ENCODE data around the gene RARRES1.

The RARRES1 gene, protein sequence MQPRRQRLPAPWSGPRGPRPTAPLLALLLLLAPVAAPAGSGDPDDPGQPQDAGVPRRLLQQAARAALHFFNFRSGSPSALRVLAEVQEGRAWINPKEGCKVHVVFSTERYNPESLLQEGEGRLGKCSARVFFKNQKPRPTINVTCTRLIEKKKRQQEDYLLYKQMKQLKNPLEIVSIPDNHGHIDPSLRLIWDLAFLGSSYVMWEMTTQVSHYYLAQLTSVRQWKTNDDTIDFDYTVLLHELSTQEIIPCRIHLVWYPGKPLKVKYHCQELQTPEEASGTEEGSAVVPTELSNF

DNA sequence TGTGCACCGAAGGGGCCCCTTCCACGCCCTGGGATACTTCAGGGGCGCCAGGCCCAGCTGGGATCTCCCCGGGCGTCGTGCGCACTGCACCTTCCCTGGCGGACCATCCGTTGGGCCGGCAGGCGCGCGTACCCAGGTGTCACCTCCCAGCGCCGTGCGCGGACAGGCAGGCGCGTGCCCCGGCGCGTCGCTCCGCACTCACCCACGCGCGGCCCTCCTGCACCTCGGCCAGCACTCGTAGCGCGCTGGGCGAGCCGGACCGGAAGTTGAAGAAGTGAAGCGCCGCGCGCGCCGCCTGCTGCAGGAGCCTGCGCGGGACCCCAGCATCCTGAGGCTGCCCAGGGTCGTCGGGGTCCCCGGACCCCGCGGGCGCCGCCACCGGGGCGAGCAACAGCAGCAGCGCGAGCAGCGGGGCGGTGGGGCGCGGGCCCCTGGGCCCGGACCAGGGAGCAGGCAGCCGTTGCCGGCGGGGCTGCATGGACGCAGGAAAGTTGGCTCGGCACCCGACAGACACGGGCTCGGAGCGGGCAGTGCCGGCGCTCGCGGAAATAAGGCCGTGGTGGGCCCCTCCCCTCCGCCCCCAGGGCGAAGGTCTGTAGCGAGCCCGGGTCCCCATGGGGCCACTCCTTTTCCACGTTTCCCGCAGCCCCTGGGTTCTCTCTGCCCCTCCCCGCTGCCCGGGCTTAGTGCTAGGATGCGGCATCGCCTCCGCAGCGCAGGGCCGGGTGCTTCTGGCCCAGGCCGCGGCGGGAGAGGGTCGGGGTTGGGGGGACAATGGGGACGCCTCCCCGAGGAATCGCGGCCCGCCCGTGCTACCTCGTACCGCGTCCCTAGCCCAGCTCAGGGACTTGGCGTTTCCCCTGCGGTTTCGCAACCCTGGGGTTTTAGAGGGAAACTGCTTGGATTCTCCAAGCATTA, at the start of gene RARRES1:
RARRES1 (minus strand) TSS at position 520 of the 918 bp plus-strand sequence; CDS start at position 478, 42 bp downstream.
- Histone ChIP-seq H3K4me1 (ENCODE audit: insufficient read depth, insufficient read length) (peaks cover 7% of the 10 kb centered on the region), H3K4me3 (ENCODE audit: insufficient read length, low read depth) (peak within 1 kb of the TSS; percentile 63), H3K9ac (ENCODE audit: insufficient read length, low read depth) (peak within 1 kb of the TSS; percentile 83), H3K36me3 (ENCODE audit: insufficient read depth, insufficient read length, low read length) (no peaks in the 10 kb centered on the region), H3K9me3 (ENCODE audit: insufficient read depth, low read length) (peaks cover 14% of the 10 kb centered on the region; the same call in 1 of the 2 replicates), H3K27me3 (ENCODE audit: insufficient read depth, insufficient read length) (peaks cover 37% of the 10 kb centered on the region)
- TF ChIP-seq SUZ12 (IDR thresholded peaks at IDR 0.05; ENCODE audit: extremely low read depth, insufficient read depth, insufficient read length), result no peak
- TF ChIP-seq ZNF274 (IDR thresholded peaks at IDR 0.05; ENCODE audit: low read depth, low read length), result no peak
- TF ChIP-seq YY1 (IDR thresholded peaks at IDR 0.05; ENCODE audit: insufficient read depth, insufficient read length), result no peak
- DNase-seq (ENCODE audit: low read depth, low spot score), result no peak

DNA sequence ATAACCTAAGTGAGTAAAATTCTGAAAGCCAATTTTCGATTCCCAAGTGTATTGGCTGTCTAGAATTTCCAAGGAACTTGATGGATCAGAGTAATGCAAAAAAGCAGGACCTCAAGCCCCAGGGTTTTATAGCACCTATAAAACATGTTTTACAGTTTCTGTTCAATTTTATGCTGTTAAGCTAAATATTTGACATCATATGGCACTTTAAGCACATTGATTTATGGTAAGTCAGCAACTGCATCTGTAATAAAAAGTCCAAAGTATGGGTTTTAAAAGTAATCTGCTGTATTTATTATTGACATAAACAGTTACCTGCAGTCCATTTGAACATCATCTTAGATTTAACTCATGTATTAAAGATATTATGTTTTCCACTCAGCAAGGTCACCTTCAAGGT, 49.6 kb upstream of the RARRES1 start:
- H3K36me3 ChIP-seq (ENCODE audit: insufficient read depth, insufficient read length, low read length), result no peaks in the 10 kb centered on the region
- TF ChIP-seq YY1 (IDR thresholded peaks at IDR 0.05; ENCODE audit: insufficient read depth, insufficient read length), result no peak
- TF ChIP-seq SUZ12 (IDR thresholded peaks at IDR 0.05; ENCODE audit: extremely low read depth, insufficient read depth, insufficient read length), result no peak
- no peak for TF ChIP-seq ZNF274 (IDR thresholded peaks at IDR 0.05; ENCODE audit: low read depth, low read length)
- no peak overlapping the region for H3K9ac ChIP-seq (ENCODE audit: insufficient read length, low read depth)
- H3K9me3 ChIP-seq (ENCODE audit: insufficient read depth, low read length), result no peaks in the 10 kb centered on the region
- DNase-seq (ENCODE audit: low read depth, low spot score), result no peak
- no peak overlapping the region for H3K4me3 ChIP-seq (ENCODE audit: insufficient read length, low read depth)
- H3K4me1 ChIP-seq (ENCODE audit: insufficient read depth, insufficient read length), result no peaks in the 10 kb centered on the region
- no peaks in the 10 kb centered on the region for H3K27me3 ChIP-seq (ENCODE audit: insufficient read depth, insufficient read length)

DNA sequence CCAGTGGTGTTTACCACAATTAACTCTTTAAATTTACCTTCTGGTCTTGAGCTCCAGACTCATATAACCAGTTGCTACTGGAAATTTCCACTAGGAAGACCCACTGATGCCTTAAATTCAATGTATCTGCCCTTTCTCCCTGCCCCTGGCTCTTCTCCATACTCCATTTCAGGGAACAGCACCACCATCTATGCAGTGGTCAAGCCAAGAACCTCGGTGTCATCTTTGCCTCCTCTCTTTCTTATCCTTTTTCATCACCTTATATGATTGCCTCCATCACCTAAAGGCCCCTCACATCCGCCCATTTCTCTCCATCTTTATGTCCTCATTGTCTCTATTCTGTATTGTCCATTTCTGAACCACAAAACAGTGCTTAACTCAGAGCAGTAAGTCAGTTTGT, 48.9 kb upstream of the RARRES1 start:
- H3K9ac ChIP-seq (ENCODE audit: insufficient read length, low read depth), result no peak overlapping the region
- no peak for DNase-seq (ENCODE audit: low read depth, low spot score)
- no peaks in the 10 kb centered on the region for H3K9me3 ChIP-seq (ENCODE audit: insufficient read depth, low read length)
- H3K27me3 ChIP-seq (ENCODE audit: insufficient read depth, insufficient read length), result no peaks in the 10 kb centered on the region
- TF ChIP-seq ZNF274 (IDR thresholded peaks at IDR 0.05; ENCODE audit: low read depth, low read length), result no peak
- TF ChIP-seq YY1 (IDR thresholded peaks at IDR 0.05; ENCODE audit: insufficient read depth, insufficient read length), result no peak
- no peak for TF ChIP-seq SUZ12 (IDR thresholded peaks at IDR 0.05; ENCODE audit: extremely low read depth, insufficient read depth, insufficient read length)
- H3K4me3 ChIP-seq (ENCODE audit: insufficient read length, low read depth), result no peak overlapping the region
- H3K36me3 ChIP-seq (ENCODE audit: insufficient read depth, insufficient read length, low read length), result no peaks in the 10 kb centered on the region
- no peaks in the 10 kb centered on the region for H3K4me1 ChIP-seq (ENCODE audit: insufficient read depth, insufficient read length)

DNA sequence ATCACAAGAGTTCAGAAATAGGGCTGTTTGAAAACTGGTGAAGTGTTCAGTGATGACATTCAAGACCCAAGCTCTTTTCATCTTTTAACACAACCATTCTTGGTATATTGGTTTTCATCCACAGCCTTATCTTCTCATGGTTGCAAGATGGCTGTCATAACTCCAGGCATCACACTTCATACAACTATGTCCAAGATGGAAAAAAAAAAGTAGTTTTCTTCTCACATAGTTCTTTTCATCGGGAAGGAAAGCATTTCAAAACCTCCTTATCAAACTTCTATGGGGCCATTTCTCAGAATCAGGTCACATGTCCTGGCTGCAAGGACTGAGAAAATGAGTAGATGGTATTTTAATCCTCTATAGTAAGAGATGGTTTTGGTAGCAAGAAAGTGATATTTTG, 48.5 kb upstream of the RARRES1 start:
- DNase-seq (ENCODE audit: low read depth, low spot score), result no peak
- no peaks in the 10 kb centered on the region for H3K27me3 ChIP-seq (ENCODE audit: insufficient read depth, insufficient read length)
- H3K4me3 ChIP-seq (ENCODE audit: insufficient read length, low read depth), result no peak overlapping the region
- H3K9me3 ChIP-seq (ENCODE audit: insufficient read depth, low read length), result no peaks in the 10 kb centered on the region
- H3K36me3 ChIP-seq (ENCODE audit: insufficient read depth, insufficient read length, low read length), result no peaks in the 10 kb centered on the region
- no peaks in the 10 kb centered on the region for H3K4me1 ChIP-seq (ENCODE audit: insufficient read depth, insufficient read length)
- TF ChIP-seq ZNF274 (IDR thresholded peaks at IDR 0.05; ENCODE audit: low read depth, low read length) (no peak), YY1 (IDR thresholded peaks at IDR 0.05; ENCODE audit: insufficient read depth, insufficient read length) (no peak), SUZ12 (IDR thresholded peaks at IDR 0.05; ENCODE audit: extremely low read depth, insufficient read depth, insufficient read length) (no peak)
- no peak overlapping the region for H3K9ac ChIP-seq (ENCODE audit: insufficient read length, low read depth)

DNA sequence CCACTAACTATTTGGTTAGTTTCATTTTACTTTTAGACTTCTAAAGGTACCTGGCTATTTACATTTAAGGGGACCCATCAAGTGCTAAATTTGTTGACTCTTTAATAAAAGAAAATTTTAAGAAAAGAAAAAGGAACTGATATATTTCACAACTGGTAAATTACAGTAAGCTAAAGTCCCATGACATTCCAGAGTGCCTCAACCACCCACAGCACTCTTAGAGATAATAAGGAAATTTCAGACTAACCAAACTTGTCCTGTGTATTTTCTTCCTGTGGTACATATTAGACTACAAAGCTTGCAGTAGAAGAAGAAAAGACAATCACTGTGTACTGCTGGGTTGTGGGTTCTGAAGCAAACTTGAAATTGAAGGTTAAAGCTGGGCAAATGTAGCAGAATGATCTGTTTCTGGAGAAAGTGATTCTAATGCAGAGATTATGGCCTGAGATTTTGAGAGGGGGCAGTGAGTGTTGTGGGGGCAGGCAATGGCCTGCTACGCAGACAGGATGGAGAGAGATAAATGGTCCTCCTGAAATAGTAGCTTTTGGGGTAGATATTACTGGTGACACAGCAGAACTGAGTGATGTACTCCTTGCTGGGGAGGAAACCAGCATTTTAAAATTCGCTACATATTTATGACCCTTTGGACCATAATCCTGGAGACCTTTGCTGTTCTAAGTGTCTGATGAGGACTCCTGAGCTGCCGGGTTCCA, 45.1 kb upstream of the RARRES1 start:
- no peak overlapping the region for H3K4me3 ChIP-seq (ENCODE audit: insufficient read length, low read depth)
- no peak overlapping the region for H3K9ac ChIP-seq (ENCODE audit: insufficient read length, low read depth)
- H3K4me1 ChIP-seq (ENCODE audit: insufficient read depth, insufficient read length), result no peaks in the 10 kb centered on the region
- no peak for DNase-seq (ENCODE audit: low read depth, low spot score)
- no peaks in the 10 kb centered on the region for H3K36me3 ChIP-seq (ENCODE audit: insufficient read depth, insufficient read length, low read length)
- no peaks in the 10 kb centered on the region for H3K27me3 ChIP-seq (ENCODE audit: insufficient read depth, insufficient read length)
- TF ChIP-seq YY1 (IDR thresholded peaks at IDR 0.05; ENCODE audit: insufficient read depth, insufficient read length) (no peak), SUZ12 (IDR thresholded peaks at IDR 0.05; ENCODE audit: extremely low read depth, insufficient read depth, insufficient read length) (no peak), ZNF274 (IDR thresholded peaks at IDR 0.05; ENCODE audit: low read depth, low read length) (no peak)
- no peaks in the 10 kb centered on the region for H3K9me3 ChIP-seq (ENCODE audit: insufficient read depth, low read length)

DNA sequence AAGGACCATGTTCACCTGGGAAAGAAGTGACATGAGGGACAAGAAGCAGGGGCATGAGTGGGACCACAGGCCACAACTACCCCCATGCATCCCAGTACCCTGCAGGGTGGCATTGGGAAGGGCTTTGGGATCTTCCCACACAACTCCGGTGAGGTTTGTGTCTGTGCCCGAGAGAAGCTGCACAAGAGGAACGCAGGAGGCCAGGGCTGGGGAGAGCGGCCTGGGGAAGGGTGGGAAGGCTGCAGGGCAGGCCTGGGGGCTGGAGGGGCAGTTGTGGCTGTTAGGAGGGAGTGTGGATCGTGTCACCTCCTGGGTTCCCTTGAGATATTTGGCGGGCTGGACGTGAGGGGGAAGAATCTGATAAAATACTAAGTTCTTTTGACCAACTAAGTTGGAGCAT, 44.3 kb upstream of the RARRES1 start:
- Histone ChIP-seq H3K27me3 (ENCODE audit: insufficient read depth, insufficient read length) (no peaks in the 10 kb centered on the region), H3K4me1 (ENCODE audit: insufficient read depth, insufficient read length) (no peaks in the 10 kb centered on the region), H3K9me3 (ENCODE audit: insufficient read depth, low read length) (no peaks in the 10 kb centered on the region), H3K9ac (ENCODE audit: insufficient read length, low read depth) (no peak overlapping the region), H3K36me3 (ENCODE audit: insufficient read depth, insufficient read length, low read length) (no peaks in the 10 kb centered on the region), H3K4me3 (ENCODE audit: insufficient read length, low read depth) (no peak overlapping the region)
- no peak for DNase-seq (ENCODE audit: low read depth, low spot score)
- TF ChIP-seq ZNF274 (IDR thresholded peaks at IDR 0.05; ENCODE audit: low read depth, low read length) (no peak), SUZ12 (IDR thresholded peaks at IDR 0.05; ENCODE audit: extremely low read depth, insufficient read depth, insufficient read length) (no peak), YY1 (IDR thresholded peaks at IDR 0.05; ENCODE audit: insufficient read depth, insufficient read length) (no peak)
